Panc1 (cell line): Measurements from ENCODE around the gene KRAS.

Experiments used
- CTCF ChIP-seq: fragments of 450-650 bp; IDR thresholded peaks from 2 replicates; pipeline ENCODE4 v1.5.1; 2017; ENCODE audit warnings: mild to moderate bottlenecking
- POLR2AphosphoS5 ChIP-seq: IDR thresholded peaks from 2 replicates; pipeline ENCODE4 v1.6.1; 2012; ENCODE audit warnings: mild to moderate bottlenecking, low read depth, low read length, moderate library complexity
- REST ChIP-seq, 2 experiments: IDR thresholded peaks; 2 replicates each; pipeline ENCODE4 v1.6.1; 2011 to 2012; ENCODE audit warnings: low read depth in 2 of 2, control low read depth in 1 of 2, low read length in 1 of 2, mild to moderate bottlenecking in 1 of 2, moderate library complexity in 1 of 2; ENCODE audit not compliant: insufficient read depth in 1 of 2
- SIN3A ChIP-seq: IDR thresholded peaks from 2 replicates; pipeline ENCODE4 v1.6.1; 2012; ENCODE audit warnings: low read depth, mild to moderate bottlenecking, low read length, moderate library complexity, borderline replicate concordance; ENCODE audit not compliant: insufficient read depth
- TCF7L2 ChIP-seq: IDR thresholded peaks from 2 replicates; pipeline ENCODE4 v1.6.1; 2011; ENCODE audit warnings: mild to moderate bottlenecking, low read depth, low read length, inconsistent platforms

DNA sequence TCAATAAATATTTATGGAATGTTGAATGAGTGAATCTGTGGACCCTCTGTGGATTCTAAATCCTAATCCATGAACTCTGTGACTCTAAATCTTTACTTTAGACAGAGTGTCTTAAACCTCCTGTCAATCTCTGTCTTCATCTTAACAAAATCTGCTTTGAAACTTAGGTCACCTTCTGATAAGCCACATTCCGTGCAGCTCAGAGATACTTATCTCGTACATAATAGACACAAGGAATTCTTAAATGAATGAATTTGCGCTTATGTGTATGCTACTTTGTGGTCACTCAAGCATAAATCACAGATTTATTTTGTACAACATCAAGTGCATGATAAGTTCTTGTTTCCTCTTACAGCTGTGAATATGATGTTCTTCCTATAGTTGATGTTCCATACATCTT lies 2.2 kb upstream of the KRAS start:
- no peak for TF ChIP-seq CTCF
- TF ChIP-seq REST (IDR thresholded peaks at IDR 0.05; ENCODE audit: insufficient read depth in 1 of 2, low read depth in 2 of 2, low read length in 1 of 2): no peak
- no peak for TF ChIP-seq TCF7L2
- no peak for TF ChIP-seq SIN3A
- no peak for TF ChIP-seq POLR2AphosphoS5
